Activated CD8-positive, alpha-beta memory T cell treated with anti-CD3 and anti-CD28 coated beads, Interleukin-2, amount 50 U/mL, for 24 hours (primary cell): ENCODE results near the gene ME3.

Experiments used
- DNase-seq: peaks from one replicate; pipeline ENCODE4 v3.0.0-alpha.2; 2020; ENCODE audit errors: extremely low read depth

The ME3 gene

GRCh38 chr11:86487671-86488070 lies 184.7 kb downstream of the ME3 start:
- no peak for DNase-seq

GRCh38 chr11:86486261-86487030 lies 186.0 kb downstream of the ME3 start:
- no peak for DNase-seq

- no peak for DNase-seq
These were observed 187.6 kb downstream of the ME3 start for GRCh38 chr11:86484795-86485166.

GRCh38 chr11:86483940-86484794 lies 188.2 kb downstream of the ME3 start:
- no peak for DNase-seq

DNA sequence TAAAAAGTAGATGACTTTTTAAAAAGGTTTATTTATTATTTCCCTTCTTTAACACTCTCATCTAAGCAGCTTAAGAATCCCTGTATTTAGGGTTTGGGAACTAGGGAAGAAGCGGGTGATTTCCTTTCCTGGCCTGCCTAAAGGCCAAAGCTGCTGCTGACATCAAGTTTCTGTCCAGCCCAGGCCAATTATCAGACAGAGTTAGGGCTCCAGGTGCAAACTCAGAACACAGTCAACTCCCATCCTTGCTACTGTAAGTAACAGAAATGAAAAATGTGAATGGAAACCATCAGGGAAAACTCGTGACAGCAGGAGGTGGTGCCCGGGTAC lies 188.8 kb downstream of the ME3 start:
- no peak for DNase-seq

GRCh38 chr11:86482692-86483091 lies 189.7 kb downstream of the ME3 start:
- DNase-seq = no peak

DNA sequence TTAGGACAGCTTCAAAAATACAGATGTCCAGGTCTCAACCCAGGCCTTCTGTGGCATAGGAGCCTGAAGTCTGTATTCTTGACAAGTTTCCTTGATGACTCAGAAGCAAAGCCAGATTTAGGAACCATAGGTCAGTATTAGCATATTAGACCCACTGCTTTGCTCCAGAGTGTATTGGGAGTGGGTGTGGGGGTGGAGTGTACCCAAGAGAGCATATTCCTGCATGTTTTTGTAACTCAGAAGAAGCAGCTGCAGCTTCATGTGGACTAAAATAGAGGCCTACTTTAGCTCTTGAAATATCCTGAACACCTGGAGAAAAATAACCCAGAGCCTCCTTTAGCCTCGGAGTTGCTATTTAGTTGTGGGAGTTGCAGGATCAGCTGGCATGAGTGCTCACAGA lies 191.0 kb downstream of the ME3 start:
- no peak for DNase-seq

GRCh38 chr11:86478348-86478747 lies 194.1 kb downstream of the ME3 start:
- DNase-seq = no peak

DNA sequence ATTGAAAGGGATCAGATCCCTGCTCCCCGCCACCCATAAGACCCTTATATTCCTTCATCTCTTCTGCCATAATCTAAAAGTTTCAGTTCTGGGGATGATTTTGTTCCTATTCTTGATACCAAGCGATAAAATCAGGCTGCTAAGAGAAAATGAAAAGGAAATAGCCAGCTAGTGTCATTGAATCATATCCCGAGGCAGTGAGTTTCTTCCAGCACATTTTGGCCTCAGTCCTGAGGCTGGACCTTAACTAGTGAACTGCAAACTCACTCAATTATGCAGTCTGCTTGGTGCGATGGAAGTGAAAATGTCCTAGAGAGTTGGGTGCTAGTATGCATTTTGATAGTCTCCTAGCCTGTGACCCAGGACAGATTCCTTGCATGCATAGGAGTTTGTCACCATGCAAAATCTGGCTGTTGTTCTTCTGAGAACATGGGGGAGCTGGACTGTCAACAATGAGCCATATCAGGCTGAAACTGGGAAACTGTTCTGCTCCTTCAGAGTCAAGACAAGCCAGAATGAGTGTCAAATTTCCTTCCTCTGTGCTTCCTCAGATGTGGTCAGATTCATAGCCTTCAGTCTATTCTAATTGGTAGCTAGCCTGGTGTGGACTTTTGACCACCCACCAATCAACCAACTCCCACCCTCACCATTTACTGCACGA lies 194.8 kb downstream of the ME3 start:
- no peak for DNase-seq

DNA sequence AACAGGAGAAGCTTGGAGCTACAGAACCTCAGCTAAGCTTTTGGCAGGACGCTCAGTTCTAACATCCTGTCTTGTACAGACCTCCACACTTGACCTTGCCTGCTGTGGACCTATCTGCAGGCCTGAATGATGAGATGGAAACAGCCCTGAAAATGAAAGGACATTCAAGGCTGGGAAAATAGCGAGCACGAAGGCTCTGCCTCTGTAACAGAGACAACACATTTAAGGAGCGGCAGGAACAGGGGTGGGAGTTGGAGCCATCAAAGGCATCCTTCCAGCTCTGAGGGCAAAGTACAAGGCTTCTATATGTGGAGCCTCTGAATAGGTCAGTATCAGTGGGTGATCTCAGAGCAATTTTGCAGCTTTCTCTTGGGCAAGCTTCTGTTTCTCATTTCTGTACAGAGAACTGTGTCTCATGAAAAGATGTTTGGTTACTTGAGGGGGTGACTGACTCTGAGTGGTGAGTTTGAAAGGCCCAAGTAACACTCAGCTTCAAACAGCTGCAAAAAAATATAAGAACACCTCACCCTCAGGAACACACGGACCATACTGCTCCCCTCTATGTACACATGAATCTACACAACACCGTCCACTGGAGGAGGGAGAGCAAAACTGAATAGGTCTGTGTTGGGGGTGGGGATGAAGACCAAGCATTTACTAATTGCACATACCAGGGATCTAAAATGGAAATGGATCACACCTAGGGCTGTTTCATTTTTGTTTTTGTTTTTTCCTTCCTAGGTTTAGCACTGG lies 196.1 kb downstream of the ME3 start:
- no peak for DNase-seq

- no peak for DNase-seq
These were observed 197.4 kb downstream of the ME3 start for GRCh38 chr11:86475027-86475426.

GRCh38 chr11:86473991-86474833 lies 198.2 kb downstream of the ME3 start:
- DNase-seq = no peak

GRCh38 chr11:86469491-86470388 lies 202.7 kb downstream of the ME3 start:
- DNase-seq = no peak

- DNase-seq = no peak
These were observed 204.2 kb downstream of the ME3 start for GRCh38 chr11:86468169-86468568.

- no peak for DNase-seq
These were observed 207.8 kb downstream of the ME3 start for GRCh38 chr11:86464509-86465221.

- no peak for DNase-seq
These were observed 208.5 kb downstream of the ME3 start for GRCh38 chr11:86463955-86464354.

DNA sequence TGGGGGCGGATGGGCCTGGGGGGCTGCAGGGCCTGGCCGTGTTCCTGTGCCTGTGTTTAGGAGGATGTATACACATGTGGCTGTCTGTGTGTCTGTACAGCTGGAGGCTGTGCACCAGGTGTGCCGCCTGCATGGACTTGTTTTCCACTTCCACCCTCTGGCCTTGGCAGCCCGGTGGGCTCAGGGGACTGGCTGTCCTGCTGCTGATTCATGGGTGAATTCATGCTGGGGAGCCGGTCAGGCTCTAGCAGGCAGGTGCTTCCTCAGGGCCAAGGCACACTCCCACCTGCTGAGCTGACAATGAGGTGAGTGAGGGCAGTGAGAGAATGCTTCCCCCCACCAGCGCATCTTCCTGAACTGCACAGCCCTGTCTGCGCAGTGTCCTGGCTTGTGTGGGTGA lies 209.3 kb downstream of the ME3 start:
- DNase-seq = no peak

DNA sequence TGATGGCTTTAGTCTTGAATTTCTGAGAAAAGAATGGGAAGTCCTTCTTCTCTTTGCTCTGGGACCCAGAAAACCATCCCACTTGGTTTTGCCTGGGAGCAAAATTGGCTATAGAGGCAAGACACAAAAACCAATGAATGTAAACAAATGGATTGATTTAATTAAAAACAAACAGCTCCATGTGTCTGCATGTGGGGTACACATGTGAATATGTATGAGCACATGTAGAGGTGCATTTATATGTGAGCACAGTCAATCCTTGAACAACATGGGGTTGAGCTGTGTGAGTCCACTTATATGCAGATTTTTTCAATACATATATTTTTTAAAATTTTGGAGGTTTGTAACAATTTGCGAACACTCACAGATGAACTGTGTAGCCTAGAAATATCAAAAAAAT lies 210.5 kb downstream of the ME3 start:
- no peak for DNase-seq
